ENCODE results near the gene PES1.

DNA sequence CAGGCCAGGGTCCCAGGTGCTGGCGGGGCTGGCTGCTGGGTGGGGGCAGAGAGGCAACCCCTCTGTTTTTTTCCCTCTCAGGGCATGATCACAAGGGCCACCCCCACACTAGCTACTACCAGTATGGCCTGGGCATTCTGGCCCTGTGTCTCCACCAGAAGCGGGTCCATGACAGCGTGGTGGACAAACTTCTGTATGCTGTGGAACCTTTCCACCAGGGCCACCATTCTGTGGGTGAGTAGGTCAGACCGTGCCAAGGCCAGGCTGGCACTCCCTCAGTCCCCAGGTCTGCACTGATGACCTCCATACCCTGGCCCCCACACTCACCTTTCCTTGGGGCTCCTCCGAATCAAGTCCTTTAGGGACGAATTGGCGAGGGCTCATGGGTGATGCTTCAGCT lies 22.6 kb upstream of the PES1 start:
- no peak for TF ChIP-seq CTCF (IDR thresholded peaks at IDR 0.05)
- TF ChIP-seq POLR2AphosphoS5 (IDR thresholded peaks at IDR 0.05; ENCODE audit: insufficient read depth in 1 of 2, low read depth in 1 of 2): no peak
- TF ChIP-seq POLR2A (IDR thresholded peaks at IDR 0.05): no peak

Data from vagina (tissue), 2 donors.